GM18505 (cell line): ENCODE measurements around the gene CTNND2.

ENCODE experiments used
- ATAC-seq: cut with Tn5 transposase; IDR thresholded peaks from one replicate; pipeline ENCODE4 v1.9.1; 2021; ENCODE audit not compliant: unreplicated experiment
- POLR2A ChIP-seq: IDR thresholded peaks from 4 replicates; pipeline ENCODE4 v1.6.1; 2011; ENCODE audit warnings: borderline replicate concordance; ENCODE audit not compliant: insufficient read depth, insufficient read length; ENCODE audit errors: extremely low read depth

Gene CTNND2

DNA sequence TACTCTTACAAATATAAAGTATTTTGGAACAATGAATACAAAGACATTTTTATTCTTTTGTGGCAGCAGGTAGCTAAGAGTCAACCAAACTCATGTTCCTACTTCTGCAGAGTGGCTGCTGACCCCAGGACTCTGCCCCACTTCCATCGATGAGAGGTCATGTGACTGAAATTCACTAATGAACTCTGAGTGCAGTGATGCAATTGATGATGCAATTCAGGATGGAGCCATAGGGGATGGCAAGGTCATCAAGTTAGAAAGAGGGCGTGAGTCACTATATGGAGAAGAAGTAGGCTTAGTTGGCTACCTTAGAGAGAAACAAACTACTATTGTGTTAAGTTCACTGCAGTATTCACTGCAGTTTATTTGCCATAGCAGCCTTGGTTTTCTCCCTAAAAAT is 340.4 kb downstream of the CTNND2 start:
- no peak for TF ChIP-seq POLR2A
- ATAC-seq = no peak

GRCh38 chr5:11560915-11561697 is 343.1 kb downstream of the CTNND2 start:
- no peak for ATAC-seq
- TF ChIP-seq POLR2A = no peak

DNA sequence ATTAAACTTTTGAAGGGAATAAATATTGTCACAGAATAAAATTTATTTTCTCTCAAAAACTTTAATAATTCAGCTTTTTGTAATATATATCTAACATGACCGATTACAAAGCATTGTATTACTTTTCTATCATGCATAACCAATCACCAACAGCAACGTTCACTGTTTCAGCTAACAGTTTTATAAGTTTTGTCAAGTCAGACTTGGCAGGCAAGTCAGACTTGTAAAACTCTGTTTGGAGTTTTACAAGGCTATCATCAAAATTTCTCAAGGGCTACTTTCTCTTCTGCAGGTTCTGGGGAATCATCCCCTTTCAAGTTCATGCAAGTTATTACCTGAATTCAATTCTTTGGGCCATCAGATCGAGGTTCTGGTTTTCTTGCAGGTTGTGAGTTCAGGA is 347.2 kb downstream of the CTNND2 start:
- TF ChIP-seq POLR2A = no peak

DNA sequence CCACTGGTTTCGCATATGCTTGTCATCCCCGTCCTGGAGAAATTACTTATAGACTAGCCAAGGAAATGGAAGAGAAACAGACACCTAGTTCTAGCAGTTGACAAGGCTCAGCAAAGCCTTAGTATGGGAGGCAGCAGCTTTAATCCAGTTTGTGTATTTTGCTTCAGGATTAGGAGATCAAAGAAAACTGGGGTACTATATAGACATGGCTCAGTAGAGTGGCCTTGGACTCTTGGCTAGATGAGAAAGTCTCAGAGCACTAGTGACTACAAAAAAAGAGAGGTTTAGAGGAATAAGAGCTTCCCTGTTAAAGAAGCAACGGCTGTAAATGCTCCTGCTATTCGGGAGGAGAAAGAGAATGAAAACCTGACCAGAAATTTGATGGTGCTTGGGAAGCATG is 349.1 kb downstream of the CTNND2 start:
- no peak for TF ChIP-seq POLR2A
- no peak for ATAC-seq

More for the DNA sequence above, 347.2 kb downstream of the CTNND2 start:
- ATAC-seq = no peak

DNA sequence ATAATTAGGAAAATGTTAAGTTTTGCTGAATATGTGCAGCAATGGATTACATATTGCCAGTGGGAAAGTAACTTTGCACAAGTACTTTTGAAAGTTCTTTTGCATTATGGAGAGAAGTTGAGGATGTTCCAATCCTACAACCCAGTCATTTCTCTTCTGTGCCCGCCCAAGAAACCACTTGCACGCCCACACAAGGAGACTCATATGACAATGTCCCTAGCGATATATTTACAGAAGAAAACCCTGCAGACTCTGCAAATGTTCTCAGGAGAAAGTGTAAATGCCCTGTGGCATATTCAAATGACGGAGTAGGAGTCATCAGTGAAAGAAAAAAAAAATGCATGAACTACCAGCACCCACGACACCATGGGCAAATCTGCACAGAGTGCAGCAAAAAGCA is 356.5 kb downstream of the CTNND2 start:
- no peak for ATAC-seq

DNA sequence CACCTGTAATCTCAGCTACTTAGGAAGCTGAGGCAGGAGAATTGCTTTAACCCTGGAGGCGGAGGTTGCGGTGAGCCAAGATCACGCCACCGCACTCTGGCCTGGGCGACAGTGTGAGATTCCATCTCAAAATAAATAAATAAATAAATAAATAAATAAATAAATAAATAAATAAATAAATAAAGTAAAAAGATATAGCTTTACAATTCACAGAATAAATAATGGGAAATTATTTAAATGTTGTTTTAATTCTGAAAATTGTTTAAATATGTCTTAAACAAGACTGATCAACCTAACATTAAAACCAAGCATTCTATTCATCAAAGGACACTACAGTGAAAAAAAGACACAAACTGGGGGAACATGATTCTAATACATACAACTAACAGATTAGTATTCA is 357.1 kb downstream of the CTNND2 start:
- ATAC-seq = no peak
- TF ChIP-seq POLR2A = no peak

More for the DNA sequence above, 356.5 kb downstream of the CTNND2 start:
- TF ChIP-seq POLR2A = no peak

- no peak for TF ChIP-seq POLR2A
- ATAC-seq = no peak
These were observed 364.1 kb downstream of the CTNND2 start for GRCh38 chr5:11540112-11540511.

- TF ChIP-seq POLR2A = no peak
- no peak for ATAC-seq
These were observed 372.3 kb downstream of the CTNND2 start for GRCh38 chr5:11531811-11532555.

DNA sequence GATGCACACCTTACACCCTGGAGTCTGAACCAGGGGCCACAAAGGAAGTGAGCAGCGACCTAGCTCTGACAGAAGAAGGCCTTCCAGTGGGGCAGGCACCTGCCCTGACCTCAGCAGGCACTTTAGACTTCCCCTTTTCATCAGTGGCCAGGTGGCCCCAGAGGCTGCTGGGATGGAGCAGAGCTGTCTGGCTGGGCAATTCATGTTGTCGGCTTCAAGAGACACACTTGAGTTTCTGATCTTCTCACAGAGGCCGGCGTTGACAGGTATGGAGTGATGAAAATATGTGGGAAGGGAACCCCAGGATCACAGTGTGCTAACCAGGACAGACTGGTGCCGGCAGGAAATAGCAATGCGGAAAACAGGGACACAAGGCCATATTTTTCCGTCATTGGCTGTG is 375.5 kb downstream of the CTNND2 start:
- no peak for TF ChIP-seq POLR2A

GRCh38 chr5:11527652-11528349 is 376.4 kb downstream of the CTNND2 start:
- no peak for TF ChIP-seq POLR2A
- no peak for ATAC-seq

More for the DNA sequence above, 375.5 kb downstream of the CTNND2 start:
- ATAC-seq = no peak

GRCh38 chr5:11525020-11525419 is 379.2 kb downstream of the CTNND2 start:
- ATAC-seq = no peak
- no peak for TF ChIP-seq POLR2A

DNA sequence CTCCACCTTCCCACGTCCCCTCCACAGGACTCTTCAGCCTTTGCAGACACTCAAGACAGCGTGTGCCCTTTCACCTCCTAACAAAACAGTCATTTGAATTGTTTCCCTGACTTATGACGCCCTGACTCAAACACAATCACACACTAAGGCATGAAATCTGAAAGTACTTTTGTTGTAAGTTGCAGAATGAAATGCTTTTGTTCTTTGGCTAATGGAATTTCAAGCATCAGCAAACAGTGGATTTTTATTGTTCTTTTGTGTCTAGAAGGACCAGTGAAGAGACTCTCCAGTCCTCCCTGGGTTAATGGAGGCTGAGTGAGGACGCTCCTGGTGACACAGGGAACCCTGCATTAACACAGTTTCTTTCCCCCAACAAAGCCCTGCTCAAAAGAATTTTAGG is 380.1 kb downstream of the CTNND2 start:
- ATAC-seq = no peak
- no peak for TF ChIP-seq POLR2A

- no peak for ATAC-seq
- no peak for TF ChIP-seq POLR2A
These were observed 381.4 kb downstream of the CTNND2 start for GRCh38 chr5:11522796-11523195.
